ENCODE data around the gene AUP1. TPM values are rescaled to one million over a fixed set of nuclear protein-coding genes. Genes with fewer than 3 reads are reported as not detected.

The AUP1 gene
- total RNA-seq, 2 donors from 2014 or later = 82.5 to 170 TPM

- intact Hi-C loops (cut with DNase I) = no loop called here
- Histone ChIP-seq H3K9me3 (no peaks in the 10 kb centered on the region), H3K36me3 (replicated peaks in 1 of 2; ENCODE audit: insufficient read depth in 1 of 2, low read depth in 2 of 2) (no peaks in the 10 kb centered on the region), H3K4me3 (no peak within 1 kb of the TSS), H3K4me1 (peaks cover 39% of the 10 kb centered on the region), H3K27me3 (peaks cover 0 to 73% of the 10 kb centered on the region in 2 donors), H3K27ac (no peak within 1 kb of the TSS)
- DNase-seq (no peak), ATAC-seq (no peak)
- 4 to 22% methylated on average over 15 to 72 of the region's 82 CpGs for WGBS, 2 donors
- TF ChIP-seq CTCF (IDR thresholded peaks at IDR 0.05) (no peak), POLR2A (IDR thresholded peaks at IDR 0.05) (no peak)
Observed at GRCh38 chr2:74514368-74515270, 14.9 kb downstream of the AUP1 start, which contains the start of gene TLX2. Gene TLX2 (plus strand): TSS chr2:74514450. CDS start chr2:74514807, 357 bp downstream.

GRCh38 chr2:74513605-74514367, 15.7 kb downstream of the AUP1 start:
- no peak overlapping the region for H3K27ac ChIP-seq
- no peak for DNase-seq
- H3K36me3 ChIP-seq (replicated peaks in 1 of 2; ENCODE audit: insufficient read depth in 1 of 2, low read depth in 2 of 2) = no peaks in the 10 kb centered on the region
- H3K4me1 ChIP-seq = peaks cover 39% of the 10 kb centered on the region
- WGBS, 2 donors = 6 to 17% methylated on average over 20 to 50 of the region's 52 CpGs
- H3K4me3 ChIP-seq = no peak overlapping the region
- ATAC-seq = no peak
- intact Hi-C loops (cut with DNase I) = no loop called here
- TF ChIP-seq POLR2A (IDR thresholded peaks at IDR 0.05) (no peak), CTCF (IDR thresholded peaks at IDR 0.05) (no peak)
- no peaks in the 10 kb centered on the region for H3K9me3 ChIP-seq
- peaks cover 0 to 68% of the 10 kb centered on the region in 2 donors for H3K27me3 ChIP-seq

GRCh38 chr2:74512744-74513604, 16.5 kb downstream of the AUP1 start:
- peaks cover 0 to 62% of the 10 kb centered on the region in 2 donors for H3K27me3 ChIP-seq
- H3K36me3 ChIP-seq (replicated peaks in 1 of 2; ENCODE audit: insufficient read depth in 1 of 2, low read depth in 2 of 2) = no peaks in the 10 kb centered on the region
- TF ChIP-seq POLR2A (IDR thresholded peaks at IDR 0.05) = no peak
- TF ChIP-seq CTCF (IDR thresholded peaks at IDR 0.05) = no peak
- intact Hi-C loops (cut with DNase I) = no loop called here
- H3K27ac ChIP-seq = no peak overlapping the region
- H3K4me1 ChIP-seq = peaks cover 44% of the 10 kb centered on the region
- 8 to 11% methylated on average over 16 to 32 of the region's 36 CpGs for WGBS, 2 donors
- H3K4me3 ChIP-seq = no peak overlapping the region
- ATAC-seq (no peak), DNase-seq (no peak)
- H3K9me3 ChIP-seq = no peaks in the 10 kb centered on the region

- H3K27me3 ChIP-seq = peaks cover 0 to 47% of the 10 kb centered on the region in 2 donors
- intact Hi-C loops (cut with DNase I) = no loop called here
- peaks cover 46% of the 10 kb centered on the region for H3K4me1 ChIP-seq
- DNase-seq = no peak
- H3K27ac ChIP-seq = no peak overlapping the region
- no peaks in the 10 kb centered on the region for H3K36me3 ChIP-seq (replicated peaks in 1 of 2; ENCODE audit: insufficient read depth in 1 of 2, low read depth in 2 of 2)
- no peak overlapping the region for H3K4me3 ChIP-seq
- 28 to 37% methylated on average over 8 to 11 of the region's 11 CpGs for WGBS, 2 donors
- TF ChIP-seq CTCF (IDR thresholded peaks at IDR 0.05) = no peak
- no peak for TF ChIP-seq POLR2A (IDR thresholded peaks at IDR 0.05)
- ATAC-seq = no peak
- no peaks in the 10 kb centered on the region for H3K9me3 ChIP-seq
Observed at GRCh38 chr2:74511104-74511989, 18.2 kb downstream of the AUP1 start.

Measured in body of pancreas (tissue), 4 donors.